WTC11 (cell line): Measurements from ENCODE around the gene INTS7. TPM values are rescaled to one million over a fixed set of nuclear protein-coding genes. Genes with fewer than 3 reads are reported as not detected.

Experiments
- ATAC-seq: fragments of 200-7000 bp; cut with Tn5 transposase; 2 replicates; pipeline ENCODE4 v1.10.0; 2021; ENCODE audit warnings: mild to moderate bottlenecking, moderate library complexity
- CTCF ChIA-PET: fragments of 300-600 bp; sonication (Branson Sonifier 250); formaldehyde crosslinking; loops from one replicate; lab custom pipeline; 2021; ENCODE audit warnings: antibody characterized with exemption; lab: Charles Lee
- POLR2A ChIA-PET: fragments of 350-600 bp; sonication (Branson Sonifier 250); formaldehyde crosslinking; loops from one replicate; lab custom pipeline; 2021; ENCODE audit warnings: antibody characterized with exemption; lab: Charles Lee
- DNase-seq: peaks from one replicate; pipeline ENCODE4 v3.0.0; 2021; ENCODE audit warnings: low spot score
- H3K27ac Mint-ChIP-seq: 2 replicates; pipeline ENCODE4 v1.8.0; 2021; ENCODE audit warnings: mixed read lengths
- H3K27me3 Mint-ChIP-seq: 2 replicates; pipeline ENCODE4 v1.8.0; 2021; ENCODE audit warnings: low read depth, mild to moderate bottlenecking, moderate library complexity, mixed read lengths
- H3K36me3 Mint-ChIP-seq: 2 replicates; pipeline ENCODE4 v1.8.0; 2021; ENCODE audit warnings: mixed read lengths
- H3K4me1 Mint-ChIP-seq: 2 replicates; pipeline ENCODE4 v1.8.0; 2022; ENCODE audit warnings: mixed read lengths
- H3K4me3 Mint-ChIP-seq: 2 replicates; pipeline ENCODE4 v1.8.0; 2021; ENCODE audit warnings: mild to moderate bottlenecking, moderate library complexity, mixed read lengths
- H3K9me3 Mint-ChIP-seq: 2 replicates; pipeline ENCODE4 v1.8.0; 2021; ENCODE audit warnings: mixed read lengths
- AR ChIP-seq: fragments of 250-450 bp; sonication (Bioruptor Pico); IDR thresholded peaks from 2 replicates; pipeline ENCODE4 v1.9.0; 2021; ENCODE audit warnings: mild to moderate bottlenecking
- CDX4 ChIP-seq: fragments of 250-450 bp; sonication (Bioruptor Pico); IDR thresholded peaks from 2 replicates; pipeline ENCODE4 v1.9.0; 2021; ENCODE audit warnings: moderate library complexity, mild to moderate bottlenecking, inconsistent platforms, borderline replicate concordance
- E2F1 ChIP-seq: sonication (generic); formaldehyde crosslinking; IDR thresholded peaks from 2 replicates; pipeline ENCODE4 v1.8.0; 2022; ENCODE audit warnings: mild to moderate bottlenecking, missing genetic modification reagents
- FOXJ3 ChIP-seq: sonication (generic); formaldehyde crosslinking; IDR thresholded peaks from 2 replicates; pipeline ENCODE4 v1.9.0; 2021; ENCODE audit warnings: missing genetic modification reagents, mild to moderate bottlenecking, borderline replicate concordance
- GRHL2 ChIP-seq: fragments of 250-450 bp; sonication (Bioruptor Pico); IDR thresholded peaks from 2 replicates; pipeline ENCODE4 v1.8.0; 2022; ENCODE audit warnings: mild to moderate bottlenecking, moderate library complexity; ENCODE audit not compliant: insufficient replicate concordance, severe bottlenecking
- GTF2I ChIP-seq: fragments of 250-450 bp; sonication (Bioruptor Pico); conservative IDR thresholded peaks from 2 replicates; pipeline ENCODE4 v1.4.0; 2021; ENCODE audit warnings: mild to moderate bottlenecking
- JAZF1 ChIP-seq: fragments of 250-450 bp; sonication (Bioruptor Pico); IDR thresholded peaks from 2 replicates; pipeline ENCODE4 v1.9.0; 2021; ENCODE audit warnings: moderate library complexity, mild to moderate bottlenecking, inconsistent platforms
- MLX ChIP-seq: sonication (generic); formaldehyde crosslinking; IDR thresholded peaks from 2 replicates; pipeline ENCODE4 v1.8.1; 2023; ENCODE audit warnings: mild to moderate bottlenecking, missing genetic modification reagents, moderate library complexity
- NFYB ChIP-seq: sonication (generic); formaldehyde crosslinking; conservative IDR thresholded peaks from 2 replicates; pipeline ENCODE4 v1.8.0; 2022; ENCODE audit warnings: low read depth, missing genetic modification reagents
- SP1 ChIP-seq: sonication (generic); formaldehyde crosslinking; conservative IDR thresholded peaks from 2 replicates; pipeline ENCODE4 v1.8.1; 2022; ENCODE audit warnings: missing genetic modification reagents
- TP53 ChIP-seq: sonication (generic); formaldehyde crosslinking; IDR thresholded peaks from 2 replicates; pipeline ENCODE4 v1.8.1; 2023; ENCODE audit warnings: mild to moderate bottlenecking, missing genetic modification reagents
- ZNF121 ChIP-seq: sonication (generic); formaldehyde crosslinking; IDR thresholded peaks from 2 replicates; pipeline ENCODE4 v1.8.0; 2023; ENCODE audit warnings: missing genetic modification reagents
- ZNF138 ChIP-seq: sonication (generic); formaldehyde crosslinking; conservative IDR thresholded peaks from 2 replicates; pipeline ENCODE4 v1.8.1; 2022; ENCODE audit warnings: mild to moderate bottlenecking, moderate library complexity, missing genetic modification reagents
- total RNA-seq: library from RNA; stranded (reverse); gene quantifications from 3 replicates; pipeline ENCODE4 v1.2.3, GENCODE V29; 2021
- TF ChIP-seq, protein P1 (sequence below): fragments of 250-450 bp; sonication (Bioruptor Pico); IDR thresholded peaks from 2 replicates; pipeline ENCODE4 v1.8.0; 2021; ENCODE audit warnings: mild to moderate bottlenecking
- TF ChIP-seq, protein P2 (sequence below): sonication (generic); formaldehyde crosslinking; IDR thresholded peaks from 2 replicates; pipeline ENCODE4 v1.8.1; 2023; ENCODE audit warnings: mild to moderate bottlenecking, missing genetic modification reagents
- TF ChIP-seq, protein P3 (sequence below): sonication (generic); formaldehyde crosslinking; IDR thresholded peaks from 2 replicates; pipeline ENCODE4 v1.8.0; 2022; ENCODE audit warnings: mild to moderate bottlenecking, missing genetic modification reagents

The INTS7 gene
- total RNA-seq, 1 experiment from 2014 or later: 17.2 TPM

DNA sequence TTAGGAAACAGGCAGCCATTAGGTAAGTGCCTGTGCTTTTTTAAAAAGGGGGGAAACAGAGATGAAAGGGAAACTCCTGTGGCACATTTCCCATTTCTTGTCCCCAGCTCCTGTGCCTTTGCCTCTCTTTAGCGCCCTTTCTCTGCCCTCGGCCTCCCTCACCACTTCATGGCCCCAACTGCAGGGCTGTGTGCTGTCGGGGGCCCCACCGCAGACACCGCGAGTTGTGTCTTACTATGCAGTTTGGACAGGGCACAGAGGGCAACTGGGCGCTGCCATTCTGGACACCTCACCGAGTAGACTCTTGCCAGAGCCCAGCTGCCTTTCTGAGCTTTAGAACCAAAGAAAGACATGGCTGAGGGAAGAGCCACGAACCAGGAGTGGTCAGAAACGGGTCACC lies 111.1 kb downstream of the INTS7 start (continued):
- no peak for TF ChIP-seq AR (CRISPR knock-in tag)
- TF ChIP-seq, all 79 proteins: peak for 0

- H3K9me3 Mint-ChIP-seq: no peaks in the 10 kb centered on the region
- peaks cover 18% of the 10 kb centered on the region for H3K4me1 Mint-ChIP-seq
- TF ChIP-seq GTF2I (CRISPR knock-in tag): no peak
- no peak for TF ChIP-seq JAZF1 (CRISPR knock-in tag)
- TF ChIP-seq, protein P1, sequence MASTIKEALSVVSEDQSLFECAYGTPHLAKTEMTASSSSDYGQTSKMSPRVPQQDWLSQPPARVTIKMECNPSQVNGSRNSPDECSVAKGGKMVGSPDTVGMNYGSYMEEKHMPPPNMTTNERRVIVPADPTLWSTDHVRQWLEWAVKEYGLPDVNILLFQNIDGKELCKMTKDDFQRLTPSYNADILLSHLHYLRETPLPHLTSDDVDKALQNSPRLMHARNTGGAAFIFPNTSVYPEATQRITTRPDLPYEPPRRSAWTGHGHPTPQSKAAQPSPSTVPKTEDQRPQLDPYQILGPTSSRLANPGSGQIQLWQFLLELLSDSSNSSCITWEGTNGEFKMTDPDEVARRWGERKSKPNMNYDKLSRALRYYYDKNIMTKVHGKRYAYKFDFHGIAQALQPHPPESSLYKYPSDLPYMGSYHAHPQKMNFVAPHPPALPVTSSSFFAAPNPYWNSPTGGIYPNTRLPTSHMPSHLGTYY: no peak
- TF ChIP-seq E2F1 (CRISPR knock-in tag): no peak
- no peak for TF ChIP-seq NFYB
- no peak for TF ChIP-seq ZNF121 (CRISPR knock-in tag)
- no peak for TF ChIP-seq ZNF138 (CRISPR knock-in tag)
- no peak for TF ChIP-seq SP1 (CRISPR knock-in tag)
- TF ChIP-seq GRHL2 (CRISPR knock-in tag): no peak
- TF ChIP-seq, protein P2, sequence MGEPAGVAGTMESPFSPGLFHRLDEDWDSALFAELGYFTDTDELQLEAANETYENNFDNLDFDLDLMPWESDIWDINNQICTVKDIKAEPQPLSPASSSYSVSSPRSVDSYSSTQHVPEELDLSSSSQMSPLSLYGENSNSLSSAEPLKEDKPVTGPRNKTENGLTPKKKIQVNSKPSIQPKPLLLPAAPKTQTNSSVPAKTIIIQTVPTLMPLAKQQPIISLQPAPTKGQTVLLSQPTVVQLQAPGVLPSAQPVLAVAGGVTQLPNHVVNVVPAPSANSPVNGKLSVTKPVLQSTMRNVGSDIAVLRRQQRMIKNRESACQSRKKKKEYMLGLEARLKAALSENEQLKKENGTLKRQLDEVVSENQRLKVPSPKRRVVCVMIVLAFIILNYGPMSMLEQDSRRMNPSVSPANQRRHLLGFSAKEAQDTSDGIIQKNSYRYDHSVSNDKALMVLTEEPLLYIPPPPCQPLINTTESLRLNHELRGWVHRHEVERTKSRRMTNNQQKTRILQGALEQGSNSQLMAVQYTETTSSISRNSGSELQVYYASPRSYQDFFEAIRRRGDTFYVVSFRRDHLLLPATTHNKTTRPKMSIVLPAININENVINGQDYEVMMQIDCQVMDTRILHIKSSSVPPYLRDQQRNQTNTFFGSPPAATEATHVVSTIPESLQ (CRISPR knock-in tag): no peak
- TF ChIP-seq AR (CRISPR knock-in tag): no peak
- TF ChIP-seq CDX4 (CRISPR knock-in tag): no peak
- no peak for TF ChIP-seq FOXJ3 (CRISPR knock-in tag)
- no peak for TF ChIP-seq MLX (CRISPR knock-in tag)
- TF ChIP-seq, protein P3, sequence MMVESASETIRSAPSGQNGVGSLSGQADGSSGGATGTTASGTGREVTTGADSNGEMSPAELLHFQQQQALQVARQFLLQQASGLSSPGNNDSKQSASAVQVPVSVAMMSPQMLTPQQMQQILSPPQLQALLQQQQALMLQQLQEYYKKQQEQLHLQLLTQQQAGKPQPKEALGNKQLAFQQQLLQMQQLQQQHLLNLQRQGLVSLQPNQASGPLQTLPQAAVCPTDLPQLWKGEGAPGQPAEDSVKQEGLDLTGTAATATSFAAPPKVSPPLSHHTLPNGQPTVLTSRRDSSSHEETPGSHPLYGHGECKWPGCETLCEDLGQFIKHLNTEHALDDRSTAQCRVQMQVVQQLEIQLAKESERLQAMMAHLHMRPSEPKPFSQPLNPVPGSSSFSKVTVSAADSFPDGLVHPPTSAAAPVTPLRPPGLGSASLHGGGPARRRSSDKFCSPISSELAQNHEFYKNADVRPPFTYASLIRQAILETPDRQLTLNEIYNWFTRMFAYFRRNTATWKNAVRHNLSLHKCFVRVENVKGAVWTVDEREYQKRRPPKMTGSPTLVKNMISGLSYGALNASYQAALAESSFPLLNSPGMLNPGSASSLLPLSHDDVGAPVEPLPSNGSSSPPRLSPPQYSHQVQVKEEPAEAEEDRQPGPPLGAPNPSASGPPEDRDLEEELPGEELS (CRISPR knock-in tag): no peak
- no peak for TF ChIP-seq TP53
Observed at GRCh38 chr1:211923095-211923494, 112.3 kb downstream of the INTS7 start.

More at GRCh38 chr1:211923095-211923494, 112.3 kb downstream of the INTS7 start:
- H3K4me3 Mint-ChIP-seq: no peak overlapping the region
- no peaks in the 10 kb centered on the region for H3K36me3 Mint-ChIP-seq
- no peaks in the 10 kb centered on the region; the same call in 1 of the 2 replicates for H3K27me3 Mint-ChIP-seq
- ATAC-seq: no peak
- no peak for DNase-seq
- POLR2A ChIA-PET: no interaction called here
- CTCF ChIA-PET: no interaction called here
- no peak overlapping the region for H3K27ac Mint-ChIP-seq
